Mucosa of stomach (tissue), 1 donor: ENCODE data around the gene USP17L5.
"Not testable (repeated sequence)": the region's sequence is repeated elsewhere in the genome, so short reads cannot be mapped to it uniquely, and the experiment has no call there.

Experiments used
- H3K27me3 ChIP-seq: one replicate; pipeline ENCODE4 v1.7.0; 2013; ENCODE audit warnings: mild to moderate bottlenecking, low read length; ENCODE audit not compliant: control insufficient read depth, insufficient read depth
- H3K36me3 ChIP-seq: one replicate; pipeline ENCODE4 v1.7.0; 2013; ENCODE audit warnings: low read length; ENCODE audit not compliant: control insufficient read depth, insufficient read depth
- H3K4me1 ChIP-seq: one replicate; pipeline ENCODE4 v1.7.0; 2013; ENCODE audit warnings: mild to moderate bottlenecking, low read length; ENCODE audit not compliant: control insufficient read depth, insufficient read depth
- H3K4me3 ChIP-seq: one replicate; pipeline ENCODE4 v1.7.0; 2013; ENCODE audit warnings: low read length
- H3K9ac ChIP-seq: one replicate; pipeline ENCODE4 v1.7.0; 2013; ENCODE audit warnings: mild to moderate bottlenecking, low read length, moderate library complexity
- H3K9me3 ChIP-seq: one replicate; pipeline ENCODE4 v1.7.0; 2013; ENCODE audit warnings: mild to moderate bottlenecking, low read length, moderate library complexity; ENCODE audit not compliant: control insufficient read depth
- donor health status: Pancreatic carcinoma.

USP17L5 gene, protein sequence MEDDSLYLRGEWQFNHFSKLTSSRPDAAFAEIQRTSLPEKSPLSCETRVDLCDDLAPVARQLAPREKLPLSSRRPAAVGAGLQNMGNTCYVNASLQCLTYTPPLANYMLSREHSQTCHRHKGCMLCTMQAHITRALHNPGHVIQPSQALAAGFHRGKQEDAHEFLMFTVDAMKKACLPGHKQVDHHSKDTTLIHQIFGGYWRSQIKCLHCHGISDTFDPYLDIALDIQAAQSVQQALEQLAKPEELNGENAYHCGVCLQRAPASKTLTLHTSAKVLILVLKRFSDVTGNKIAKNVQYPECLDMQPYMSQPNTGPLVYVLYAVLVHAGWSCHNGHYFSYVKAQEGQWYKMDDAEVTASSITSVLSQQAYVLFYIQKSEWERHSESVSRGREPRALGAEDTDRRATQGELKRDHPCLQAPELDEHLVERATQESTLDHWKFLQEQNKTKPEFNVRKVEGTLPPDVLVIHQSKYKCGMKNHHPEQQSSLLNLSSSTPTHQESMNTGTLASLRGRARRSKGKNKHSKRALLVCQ

DNA sequence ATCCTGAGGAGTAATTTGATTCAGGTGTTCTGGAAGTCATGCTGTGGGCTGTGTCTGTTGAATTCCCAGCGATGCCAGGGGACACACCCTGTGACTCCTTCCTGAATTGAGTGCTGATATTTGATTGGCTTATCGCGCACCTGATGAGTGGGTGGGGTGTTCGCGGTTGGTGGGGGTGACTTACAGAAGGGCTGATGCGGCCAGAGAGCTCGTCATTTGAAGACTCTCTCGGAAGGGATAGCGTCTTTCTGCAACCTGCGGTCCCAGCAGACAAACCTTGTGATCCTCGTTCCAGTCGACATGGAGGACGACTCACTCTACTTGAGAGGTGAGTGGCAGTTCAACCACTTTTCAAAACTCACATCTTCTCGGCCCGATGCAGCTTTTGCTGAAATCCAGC, at the start of gene USP17L5:
Gene USP17L5, plus strand, starts transcription at position 301 of the 400 bp plus-strand sequence. Its CDS starts 0 bp downstream, at position 301.
- H3K9me3 ChIP-seq, H3K4me1 ChIP-seq, H3K36me3 ChIP-seq, H3K27me3 ChIP-seq, H3K4me3 ChIP-seq, H3K9ac ChIP-seq: not testable (repeated sequence)

DNA sequence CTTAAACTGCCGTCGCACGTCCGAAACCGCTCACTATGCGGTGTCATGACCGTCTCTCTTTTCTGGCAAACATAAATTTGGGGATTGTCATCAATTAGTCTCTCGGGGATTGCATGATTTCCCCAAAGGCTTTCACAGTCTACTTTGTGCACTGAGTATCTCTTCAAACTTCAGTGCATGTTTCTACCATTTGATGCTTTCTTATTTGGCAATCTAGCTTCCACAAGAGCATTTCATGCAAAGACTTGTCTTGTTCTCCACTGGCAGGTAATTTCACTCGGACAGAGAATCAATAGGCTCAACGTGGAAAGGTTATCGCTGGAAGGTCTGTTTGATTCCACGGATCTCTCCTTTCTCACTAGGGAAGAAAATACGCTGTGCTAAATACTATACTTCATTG, 15.0 kb upstream of the USP17L5 start:
- not testable (repeated sequence) for H3K36me3 ChIP-seq, H3K4me1 ChIP-seq, H3K4me3 ChIP-seq, H3K27me3 ChIP-seq, H3K9ac ChIP-seq, H3K9me3 ChIP-seq

DNA sequence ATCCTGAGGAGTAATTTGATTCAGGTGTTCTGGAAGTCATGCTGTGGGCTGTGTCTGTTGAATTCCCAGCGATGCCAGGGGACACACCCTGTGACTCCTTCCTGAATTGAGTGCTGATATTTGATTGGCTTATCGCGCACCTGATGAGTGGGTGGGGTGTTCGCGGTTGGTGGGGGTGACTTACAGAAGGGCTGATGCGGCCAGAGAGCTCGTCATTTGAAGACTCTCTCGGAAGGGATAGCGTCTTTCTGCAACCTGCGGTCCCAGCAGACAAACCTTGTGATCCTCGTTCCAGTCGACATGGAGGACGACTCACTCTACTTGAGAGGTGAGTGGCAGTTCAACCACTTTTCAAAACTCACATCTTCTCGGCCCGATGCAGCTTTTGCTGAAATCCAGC, 14.3 kb upstream of the USP17L5 start, which contains the start of gene USP17L24:
Gene USP17L24, plus strand, starts transcription at position 301 of the 400 bp plus-strand sequence. Its CDS starts 0 bp downstream, at position 301.
- not testable (repeated sequence) for H3K4me3 ChIP-seq, H3K27me3 ChIP-seq, H3K9ac ChIP-seq, H3K36me3 ChIP-seq, H3K9me3 ChIP-seq, H3K4me1 ChIP-seq

DNA sequence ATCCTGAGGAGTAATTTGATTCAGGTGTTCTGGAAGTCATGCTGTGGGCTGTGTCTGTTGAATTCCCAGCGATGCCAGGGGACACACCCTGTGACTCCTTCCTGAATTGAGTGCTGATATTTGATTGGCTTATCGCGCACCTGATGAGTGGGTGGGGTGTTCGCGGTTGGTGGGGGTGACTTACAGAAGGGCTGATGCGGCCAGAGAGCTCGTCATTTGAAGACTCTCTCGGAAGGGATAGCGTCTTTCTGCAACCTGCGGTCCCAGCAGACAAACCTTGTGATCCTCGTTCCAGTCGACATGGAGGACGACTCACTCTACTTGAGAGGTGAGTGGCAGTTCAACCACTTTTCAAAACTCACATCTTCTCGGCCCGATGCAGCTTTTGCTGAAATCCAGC, 9.6 kb upstream of the USP17L5 start, which contains the start of gene USP17L25:
Gene USP17L25, plus strand, starts transcription at position 301 of the 400 bp plus-strand sequence. Its CDS starts 0 bp downstream, at position 301.
- not testable (repeated sequence) for H3K9me3 ChIP-seq, H3K27me3 ChIP-seq, H3K4me3 ChIP-seq, H3K9ac ChIP-seq, H3K36me3 ChIP-seq, H3K4me1 ChIP-seq

DNA sequence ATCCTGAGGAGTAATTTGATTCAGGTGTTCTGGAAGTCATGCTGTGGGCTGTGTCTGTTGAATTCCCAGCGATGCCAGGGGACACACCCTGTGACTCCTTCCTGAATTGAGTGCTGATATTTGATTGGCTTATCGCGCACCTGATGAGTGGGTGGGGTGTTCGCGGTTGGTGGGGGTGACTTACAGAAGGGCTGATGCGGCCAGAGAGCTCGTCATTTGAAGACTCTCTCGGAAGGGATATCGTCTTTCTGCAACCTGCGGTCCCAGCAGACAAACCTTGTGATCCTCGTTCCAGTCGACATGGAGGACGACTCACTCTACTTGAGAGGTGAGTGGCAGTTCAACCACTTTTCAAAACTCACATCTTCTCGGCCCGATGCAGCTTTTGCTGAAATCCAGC, 4.8 kb upstream of the USP17L5 start, which contains the start of gene USP17L26:
Gene USP17L26, plus strand, starts transcription at position 301 of the 400 bp plus-strand sequence. Its CDS starts 0 bp downstream, at position 301.
- not testable (repeated sequence) for H3K36me3 ChIP-seq, H3K9ac ChIP-seq

DNA sequence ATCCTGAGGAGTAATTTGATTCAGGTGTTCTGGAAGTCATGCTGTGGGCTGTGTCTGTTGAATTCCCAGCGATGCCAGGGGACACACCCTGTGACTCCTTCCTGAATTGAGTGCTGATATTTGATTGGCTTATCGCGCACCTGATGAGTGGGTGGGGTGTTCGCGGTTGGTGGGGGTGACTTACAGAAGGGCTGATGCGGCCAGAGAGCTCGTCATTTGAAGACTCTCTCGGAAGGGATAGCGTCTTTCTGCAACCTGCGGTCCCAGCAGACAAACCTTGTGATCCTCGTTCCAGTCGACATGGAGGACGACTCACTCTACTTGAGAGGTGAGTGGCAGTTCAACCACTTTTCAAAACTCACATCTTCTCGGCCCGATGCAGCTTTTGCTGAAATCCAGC, 4.6 kb downstream of the USP17L5 start, which contains the start of gene USP17L27:
Gene USP17L27, plus strand, starts transcription at position 301 of the 400 bp plus-strand sequence. Its CDS starts 0 bp downstream, at position 301.
- H3K36me3 ChIP-seq, H3K4me1 ChIP-seq, H3K27me3 ChIP-seq, H3K4me3 ChIP-seq, H3K9ac ChIP-seq, H3K9me3 ChIP-seq: not testable (repeated sequence)

More for the DNA sequence above, 4.8 kb upstream of the USP17L5 start, which contains the start of gene USP17L26:
- H3K27me3 ChIP-seq, H3K4me1 ChIP-seq, H3K9me3 ChIP-seq, H3K4me3 ChIP-seq: not testable (repeated sequence)

DNA sequence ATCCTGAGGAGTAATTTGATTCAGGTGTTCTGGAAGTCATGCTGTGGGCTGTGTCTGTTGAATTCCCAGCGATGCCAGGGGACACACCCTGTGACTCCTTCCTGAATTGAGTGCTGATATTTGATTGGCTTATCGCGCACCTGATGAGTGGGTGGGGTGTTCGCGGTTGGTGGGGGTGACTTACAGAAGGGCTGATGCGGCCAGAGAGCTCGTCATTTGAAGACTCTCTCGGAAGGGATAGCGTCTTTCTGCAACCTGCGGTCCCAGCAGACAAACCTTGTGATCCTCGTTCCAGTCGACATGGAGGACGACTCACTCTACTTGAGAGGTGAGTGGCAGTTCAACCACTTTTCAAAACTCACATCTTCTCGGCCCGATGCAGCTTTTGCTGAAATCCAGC, 9.4 kb downstream of the USP17L5 start, which contains the start of gene USP17L28:
Gene USP17L28, plus strand, starts transcription at position 301 of the 400 bp plus-strand sequence. Its CDS starts 0 bp downstream, at position 301.
- not testable (repeated sequence) for H3K4me3 ChIP-seq, H3K27me3 ChIP-seq, H3K9ac ChIP-seq, H3K36me3 ChIP-seq, H3K4me1 ChIP-seq, H3K9me3 ChIP-seq

DNA sequence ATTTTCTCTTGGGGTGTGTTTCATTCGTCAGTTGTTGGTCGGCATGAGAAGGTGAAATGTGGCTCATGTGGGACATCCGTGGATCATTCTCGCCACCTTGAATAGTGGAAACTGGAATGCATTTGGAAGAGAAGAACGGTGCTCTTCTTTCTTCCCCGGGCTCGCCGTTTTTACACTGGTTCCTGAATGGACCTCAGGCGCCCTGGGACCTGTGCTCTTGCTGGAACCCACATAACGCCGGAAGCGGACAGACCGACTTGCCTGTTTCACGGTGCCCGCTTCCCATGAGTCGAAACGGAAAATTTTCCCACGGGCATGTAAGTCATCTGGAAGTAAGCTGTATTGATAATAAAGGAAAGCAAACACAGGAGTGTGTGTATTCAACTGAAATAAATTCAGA, 11.7 kb downstream of the USP17L5 start:
- H3K36me3 ChIP-seq, H3K4me1 ChIP-seq, H3K9ac ChIP-seq, H3K27me3 ChIP-seq, H3K9me3 ChIP-seq, H3K4me3 ChIP-seq: not testable (repeated sequence)

DNA sequence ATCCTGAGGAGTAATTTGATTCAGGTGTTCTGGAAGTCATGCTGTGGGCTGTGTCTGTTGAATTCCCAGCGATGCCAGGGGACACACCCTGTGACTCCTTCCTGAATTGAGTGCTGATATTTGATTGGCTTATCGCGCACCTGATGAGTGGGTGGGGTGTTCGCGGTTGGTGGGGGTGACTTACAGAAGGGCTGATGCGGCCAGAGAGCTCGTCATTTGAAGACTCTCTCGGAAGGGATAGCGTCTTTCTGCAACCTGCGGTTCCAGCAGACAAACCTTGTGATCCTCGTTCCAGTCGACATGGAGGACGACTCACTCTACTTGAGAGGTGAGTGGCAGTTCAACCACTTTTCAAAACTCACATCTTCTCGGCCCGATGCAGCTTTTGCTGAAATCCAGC, 14.1 kb downstream of the USP17L5 start, which contains the start of gene USP17L29:
Gene USP17L29, plus strand, starts transcription at position 301 of the 400 bp plus-strand sequence. Its CDS starts 0 bp downstream, at position 301.
- H3K4me1 ChIP-seq, H3K4me3 ChIP-seq, H3K9me3 ChIP-seq, H3K27me3 ChIP-seq, H3K36me3 ChIP-seq, H3K9ac ChIP-seq: not testable (repeated sequence)

DNA sequence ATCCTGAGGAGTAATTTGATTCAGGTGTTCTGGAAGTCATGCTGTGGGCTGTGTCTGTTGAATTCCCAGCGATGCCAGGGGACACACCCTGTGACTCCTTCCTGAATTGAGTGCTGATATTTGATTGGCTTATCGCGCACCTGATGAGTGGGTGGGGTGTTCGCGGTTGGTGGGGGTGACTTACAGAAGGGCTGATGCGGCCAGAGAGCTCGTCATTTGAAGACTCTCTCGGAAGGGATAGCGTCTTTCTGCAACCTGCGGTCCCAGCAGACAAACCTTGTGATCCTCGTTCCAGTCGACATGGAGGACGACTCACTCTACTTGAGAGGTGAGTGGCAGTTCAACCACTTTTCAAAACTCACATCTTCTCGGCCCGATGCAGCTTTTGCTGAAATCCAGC, 23.6 kb downstream of the USP17L5 start, which contains the start of gene USP17L30:
Gene USP17L30, plus strand, starts transcription at position 301 of the 400 bp plus-strand sequence. Its CDS starts 0 bp downstream, at position 301.
- H3K27me3 ChIP-seq, H3K9ac ChIP-seq, H3K4me3 ChIP-seq, H3K36me3 ChIP-seq, H3K9me3 ChIP-seq, H3K4me1 ChIP-seq: not testable (repeated sequence)

DNA sequence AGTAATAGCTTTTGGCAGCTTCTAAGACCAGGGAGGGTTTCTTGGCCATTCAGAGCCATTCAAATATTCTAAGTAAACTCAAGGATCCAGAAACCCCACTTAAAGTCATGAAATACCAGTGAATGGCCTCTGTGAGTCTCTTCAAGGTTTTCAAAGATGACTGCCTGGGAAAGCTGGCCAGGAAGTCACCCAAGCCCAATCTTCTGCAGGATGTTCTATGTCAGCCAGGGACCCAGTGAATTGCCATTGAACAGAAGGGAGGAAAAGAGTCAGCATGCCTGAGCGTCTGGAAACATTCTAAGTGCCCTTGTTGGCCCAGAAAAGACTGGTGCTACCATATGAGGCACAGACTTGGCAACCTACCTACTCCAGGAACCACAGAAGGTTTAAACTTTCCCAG, 40.7 kb downstream of the USP17L5 start:
- not testable (repeated sequence) for H3K9me3 ChIP-seq, H3K4me3 ChIP-seq, H3K4me1 ChIP-seq, H3K9ac ChIP-seq, H3K36me3 ChIP-seq, H3K27me3 ChIP-seq

DNA sequence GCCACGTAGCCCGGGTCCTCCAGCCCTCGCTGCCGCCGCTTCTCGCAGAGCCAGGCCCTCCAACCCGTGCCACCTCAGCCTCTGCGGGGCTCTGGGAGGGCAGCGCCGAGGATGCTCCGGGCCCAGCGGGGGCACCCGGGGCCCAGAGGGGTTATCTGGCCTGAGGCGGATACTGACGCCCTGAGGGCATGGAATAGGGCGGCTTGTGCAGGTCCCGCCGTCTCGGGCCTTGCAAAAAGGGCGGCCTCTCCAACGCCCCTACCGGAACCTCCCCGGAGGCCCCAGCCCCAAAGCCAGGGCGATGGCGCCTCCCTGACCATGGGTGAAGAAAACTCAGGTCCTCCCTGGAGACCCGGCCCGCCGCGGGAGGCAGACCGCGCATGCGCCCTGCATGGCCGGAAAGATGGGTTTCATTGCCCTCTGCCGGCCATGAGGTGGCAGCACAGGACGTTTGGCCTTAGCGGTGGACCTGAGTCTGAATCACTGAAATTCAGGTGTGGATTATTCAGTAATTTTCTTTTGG, 41.9 kb downstream of the USP17L5 start:
- H3K4me3 ChIP-seq, result peak overlapping the region; percentile 41

More for the DNA sequence above, 41.9 kb downstream of the USP17L5 start:
- H3K27me3 ChIP-seq, H3K4me1 ChIP-seq, H3K9me3 ChIP-seq, H3K36me3 ChIP-seq: not testable (repeated sequence)
- peak overlapping the region; percentile 61 for H3K9ac ChIP-seq
